GM12878 (cell line): ENCODE data around the gene BIRC3. TPM values are rescaled to one million over a fixed set of nuclear protein-coding genes. Genes with fewer than 3 reads are reported as not detected.

Experiments used
- ATAC-seq: fragments of 200-7000 bp; cut with Tn5 transposase; 3 replicates; pipeline ENCODE4 v1.9.1; 2020; ENCODE audit warnings: mild to moderate bottlenecking, moderate library complexity
- BruUV-seq: library from RNA; stranded (reverse); fragments of 400-500 nt; replicated peaks from 2 replicates; lab custom pipeline; 2021; lab: Mats Ljungman, UMichigan
- CTCF ChIA-PET: fragments of 300-600 bp; sonication (Branson Sonifier 250); formaldehyde crosslinking; extraction: SDS; loops from one replicate; lab custom pipeline; 2021; ENCODE audit warnings: inconsistent platforms; lab: Yijun Ruan, JAX
- POLR2A ChIA-PET: fragments of 350-600 bp; formaldehyde crosslinking; extraction: SDS; loops from one replicate; lab custom pipeline; 2021; ENCODE audit warnings: inconsistent platforms; lab: Charles Lee
- RAD21 ChIA-PET: fragments of 300-600 bp; sonication (Branson Sonifier 250); formaldehyde crosslinking; loops from one replicate; lab custom pipeline; 2023; ENCODE audit warnings: antibody characterized with exemption; ENCODE audit not compliant: unreplicated experiment; lab: Charles Lee
- SMC1A ChIA-PET: fragments of 300-600 bp; sonication (Branson Sonifier 250); formaldehyde crosslinking; loops from one replicate; lab custom pipeline; 2023; ENCODE audit not compliant: unreplicated experiment, uncharacterized antibody; lab: Charles Lee
- DNase-seq: peaks from one replicate; pipeline ENCODE4 v3.0.0-alpha.2; 2011; ENCODE audit warnings: low read depth, low spot score
- FAIRE-seq: peaks from 3 replicates; lab custom pipeline; 2011; peaks lifted over from hg19 to GRCh38; lab: Jason Lieb, UNC
- H2AFZ ChIP-seq: 2 replicates; pipeline ENCODE4 v1.6.0; 2011; ENCODE audit warnings: low read depth, low read length, control low read depth; ENCODE audit not compliant: control insufficient read depth
- H3K27ac ChIP-seq: 2 replicates; pipeline ENCODE4 v1.5.1; 2011; ENCODE audit warnings: control low read depth; ENCODE audit not compliant: control insufficient read depth, insufficient read depth
- H3K27me3 ChIP-seq, 2 experiments: replicated peaks in 1 of 2; 2 replicates each; pipeline versions ENCODE4 v1.6.0 to v1.6.1; 2011; ENCODE audit warnings: low read length in 1 of 2; ENCODE audit not compliant: control insufficient read depth in 2 of 2, insufficient read depth in 2 of 2
- H3K36me3 ChIP-seq, 2 experiments: 2 replicates each; pipeline ENCODE4 v1.5.1; 2011; ENCODE audit warnings: low read length in 1 of 2; ENCODE audit not compliant: control insufficient read depth in 2 of 2, insufficient read depth in 2 of 2
- H3K4me1 ChIP-seq: 2 replicates; pipeline ENCODE4 v1.6.1; 2011; ENCODE audit warnings: mild to moderate bottlenecking, low read length, moderate library complexity, mixed read lengths; ENCODE audit not compliant: control insufficient read depth, insufficient read depth
- H3K4me2 ChIP-seq: 2 replicates; pipeline ENCODE4 v1.6.0; 2011; ENCODE audit warnings: control low read depth; ENCODE audit not compliant: control insufficient read depth, insufficient read depth
- H3K4me3 ChIP-seq: fragments of 200-600 bp; sonication (generic); 2 replicates; pipeline ENCODE4 v1.5.1; 2016
- H3K79me2 ChIP-seq: 2 replicates; pipeline ENCODE4 v1.6.0; 2011; ENCODE audit warnings: low read length; ENCODE audit not compliant: control insufficient read depth, insufficient read depth
- H3K9ac ChIP-seq: 2 replicates; pipeline ENCODE4 v1.8.0; 2011; ENCODE audit warnings: low read length, control low read depth, mixed read lengths; ENCODE audit not compliant: control insufficient read depth, insufficient read depth
- H3K9me3 ChIP-seq: replicated peaks from 3 replicates; pipeline ENCODE4 v1.5.1; 2011; ENCODE audit warnings: mild to moderate bottlenecking, low read length; ENCODE audit not compliant: control insufficient read depth, insufficient read depth
- H4K20me1 ChIP-seq: 2 replicates; pipeline ENCODE4 v1.6.0; 2011; ENCODE audit not compliant: control insufficient read depth, insufficient read depth
- CUX1 ChIP-seq: IDR thresholded peaks from 2 replicates; pipeline ENCODE4 v1.6.1; 2012; ENCODE audit warnings: improper control_type of control experiment, low read depth, low read length; ENCODE audit not compliant: insufficient replicate concordance
- MXI1 ChIP-seq: fragments of 150-350 bp; IDR thresholded peaks from 2 replicates; pipeline ENCODE4 v1.6.1; 2011; ENCODE audit warnings: low read depth, mild to moderate bottlenecking, inconsistent platforms, low read length, improper control_type of control experiment
- SUPT20H ChIP-seq: IDR thresholded peaks from 2 replicates; pipeline ENCODE4 v1.6.1; 2011; ENCODE audit warnings: low read depth, mild to moderate bottlenecking, low read length, moderate library complexity, borderline replicate concordance; ENCODE audit not compliant: control insufficient read depth
- WGBS: methylation state at CpG from one replicate; pipeline ENCODE4 v1.1.6; 2016; ENCODE audit warnings: low lambda C conversion rate; ENCODE audit not compliant: insufficient replicate concordance, insufficient coverage; ENCODE audit errors: missing lambda C conversion rate; 5-methylcytosine and 5-hydroxymethylcytosine counted together
- in situ Hi-C: fragments of 300-500 bp; cut with MboI; formaldehyde crosslinking; loops from 9 replicates; pipeline ENCODE4 v1.14.3; 2018; ENCODE audit warnings: mixed read lengths
- intact Hi-C: fragments of 100-400 bp; cut with micrococcal nuclease; formaldehyde crosslinking; loops from one replicate; pipeline ENCODE4 v1.14.2; 2022; ENCODE audit not compliant: unreplicated experiment
- polyA plus RNA-seq, 11 experiments: library from polyadenylated mRNA; depleted of rRNA in 4 of 11; unstranded in 6 of 11; stranded (reverse) in 5 of 11; fragments of >200 nt; fragmentation: Nextera tagmentation in 4 of 11; fragmentation: Illumina TruSeq in 1 of 11; extraction: Ambion mirVana in 4 of 11; extraction: Trizol in 1 of 11; gene quantifications; 1 replicate in 1 of 11; 2 replicates in 10 of 11; pipeline versions ENCODE4 v1.2.1 to v1.2.3, GENCODE V29; 2011 to 2016; ENCODE audit warnings: inconsistent platforms in 2 of 11, missing spikeins in 2 of 11, low read depth in 1 of 11
- total RNA-seq, 4 experiments: library from RNA; depleted of rRNA in 3 of 4; stranded (reverse); fragments of >200 nt in 3 of 4; fragmentation: Illumina TruSeq in 1 of 4; extraction: Trizol in 1 of 4; gene quantifications; 2 replicates each; pipeline versions ENCODE4 v1.2.1 to v1.2.3, GENCODE V29; 2013 to 2021

Gene BIRC3
- total and polyA plus RNA-seq, 10 of the 15 experiments (the other 5 are each of a cell fraction or from before 2014, with no cell fraction given), result 42.1 to 351 (median 83.7) TPM

GRCh38 chr11:102309621-102310541 lies 7.4 kb upstream of the BIRC3 start (continued):
- no peak for TF ChIP-seq SUPT20H
- TF ChIP-seq, all 136 proteins: peak for 1

GRCh38 chr11:102312667-102313066 lies 4.6 kb upstream of the BIRC3 start:
- no peaks in the 10 kb centered on the region for H4K20me1 ChIP-seq
- H3K4me2 ChIP-seq, result peak overlapping the region; percentile 10
- H3K9ac ChIP-seq, result no peak overlapping the region
- no peaks in the 10 kb centered on the region; the same call in 1 of the 3 replicates for H3K9me3 ChIP-seq
- 80% methylated on average over 2 of the region's 2 CpGs for WGBS
- H3K4me3 ChIP-seq, result no peak overlapping the region
- TF ChIP-seq MXI1, result no peak
- peak; percentile 14 for TF ChIP-seq CUX1
- TF ChIP-seq, all 136 proteins: peak for 1
- intact Hi-C loops, result no loop called here
- no TSS peak for BruUV-seq
- SMC1A ChIA-PET, result interaction anchor here (0.8 to 13.5 kb wide), 8 partner anchors 12 to 248 kb away, joined by 3 to 255 read pairs (median 4); no protein-coding TSS in a partner anchor
- CTCF ChIA-PET, result interaction anchor here (1.2 to 12.0 kb wide), 5 partner anchors 21 to 602 kb away, joined by 3 to 219 read pairs (median 18); no protein-coding TSS in a partner anchor
- ATAC-seq (no peak), FAIRE-seq (no peak), DNase-seq (no peak)
- H3K79me2 ChIP-seq, result peaks cover 12% of the 10 kb centered on the region
- H3K36me3 ChIP-seq, result no peaks in the 10 kb centered on the region
- no peaks in the 10 kb centered on the region for H3K27me3 ChIP-seq
- peaks cover 24% of the 10 kb centered on the region for H3K4me1 ChIP-seq
- peak overlapping the region; percentile 97 for H3K27ac ChIP-seq
- POLR2A ChIA-PET, result interaction anchor here (0.7 to 1.6 kb wide), 2 partner anchors 8 to 18 kb away, joined by 4 to 7 read pairs; no protein-coding TSS in a partner anchor
- in situ Hi-C loops, result no loop called here
- RAD21 ChIA-PET, result interaction anchor here (1.0 to 5.2 kb wide), 6 partner anchors 9 to 301 kb away, joined by 5 to 38 read pairs (median 6); no protein-coding TSS in a partner anchor
- H2AFZ ChIP-seq, result no peak overlapping the region
